SU-DHL-6 (cell line): ENCODE results near the gene KLHL18.

Experiments used
- CTCF ChIP-seq: fragments of 200-600 bp; sonication (generic); IDR thresholded peaks from one replicate; pipeline ENCODE4 v1.5.1; 2017; ENCODE audit warnings: antibody characterized with exemption, mild to moderate bottlenecking, low read length, moderate library complexity; ENCODE audit not compliant: insufficient read depth, poor library complexity, severe bottlenecking
- EZH2phosphoT487 ChIP-seq: fragments of 200-600 bp; sonication (generic), shearing (Covaris generic); conservative IDR thresholded peaks from 2 replicates; pipeline ENCODE4 v1.6.1; 2018; ENCODE audit warnings: mild to moderate bottlenecking, antibody characterized with exemption, low read length, moderate library complexity, mixed read lengths

GRCh38 chr3:47306022-47306421 is 23.3 kb downstream of the KLHL18 start:
- TF ChIP-seq CTCF: no peak
- TF ChIP-seq EZH2phosphoT487: no peak
